Hematopoietic multipotent progenitor cell (in vitro differentiated cells): ENCODE data around the gene NFASC. TPM values are rescaled to one million over a fixed set of nuclear protein-coding genes. Genes with fewer than 3 reads are reported as not detected.

Source experiments
- DNase-seq, 3 donors: peaks; one replicate each; pipeline ENCODE4 v3.0.0-alpha.2; 2011 to 2015; ENCODE audit warnings: low read depth in 2 of 3, low spot score in 2 of 3
- total RNA-seq: library from RNA; depleted of rRNA; stranded (reverse); fragments of >200 nt; gene quantifications from one replicate; pipeline ENCODE4 v1.2.3, GENCODE V29; 2012

Gene NFASC
- total RNA-seq, 1 donor, result under 0.01 TPM

- no peak for DNase-seq
Measured at GRCh38 chr1:205028924-205029323, 158.3 kb downstream of the NFASC start.

- no peak for DNase-seq
Measured at GRCh38 chr1:205030241-205030640, 159.6 kb downstream of the NFASC start.

GRCh38 chr1:205030896-205031295 is 160.2 kb downstream of the NFASC start:
- no peak for DNase-seq

GRCh38 chr1:205032508-205032907 is 161.8 kb downstream of the NFASC start:
- DNase-seq, result no peak

GRCh38 chr1:205037539-205037938 is 166.9 kb downstream of the NFASC start:
- no peak for DNase-seq

- no peak for DNase-seq
Measured at GRCh38 chr1:205038132-205038786, 167.6 kb downstream of the NFASC start.

- DNase-seq, result no peak
Measured at GRCh38 chr1:205041001-205041715, 170.5 kb downstream of the NFASC start.

GRCh38 chr1:205041998-205042910 is 171.6 kb downstream of the NFASC start:
- DNase-seq, result no peak

GRCh38 chr1:205042911-205043806 is 172.5 kb downstream of the NFASC start, which contains the start of gene CNTN2:
CNTN2 (plus strand) TSS chr1:205043212; CDS start chr1:205053186, 9,974 bp downstream.
- DNase-seq, result no peak

GRCh38 chr1:205043866-205044265 is 173.2 kb downstream of the NFASC start:
- no peak for DNase-seq

GRCh38 chr1:205044741-205045140 is 174.1 kb downstream of the NFASC start:
- DNase-seq, result no peak

GRCh38 chr1:205045146-205045545 is 174.5 kb downstream of the NFASC start:
- no peak for DNase-seq

- no peak for DNase-seq
Measured at GRCh38 chr1:205046870-205047269, 176.2 kb downstream of the NFASC start.

- no peak for DNase-seq
Measured at GRCh38 chr1:205047764-205048231, 177.1 kb downstream of the NFASC start.

GRCh38 chr1:205048382-205048781 is 177.7 kb downstream of the NFASC start:
- no peak for DNase-seq

GRCh38 chr1:205049479-205049878 is 178.8 kb downstream of the NFASC start:
- no peak for DNase-seq

GRCh38 chr1:205052690-205053089 is 182.0 kb downstream of the NFASC start:
- no peak for DNase-seq

- no peak for DNase-seq
Measured at GRCh38 chr1:205053296-205053695, 182.6 kb downstream of the NFASC start.

GRCh38 chr1:205054013-205054412 is 183.4 kb downstream of the NFASC start:
- no peak for DNase-seq

GRCh38 chr1:205056188-205056611 is 185.5 kb downstream of the NFASC start:
- DNase-seq, result no peak
